BLaER1 (cell line): ENCODE data around the gene LUC7L.
A peak's percentile ranks its signal among the peaks of the same experiment; 100 is the strongest.

Source experiments
- H3K27ac ChIP-seq: shearing (Covaris generic); formaldehyde crosslinking; 2 replicates; pipeline ENCODE4 v1.8.1; 2022
- H3K27me3 ChIP-seq: shearing (Covaris generic); formaldehyde crosslinking; 2 replicates; pipeline ENCODE4 v1.8.1; 2022
- H3K36me3 ChIP-seq: shearing (Covaris generic); formaldehyde crosslinking; 2 replicates; pipeline ENCODE4 v1.8.1; 2022
- H3K4me1 ChIP-seq: shearing (Covaris generic); formaldehyde crosslinking; 2 replicates; pipeline ENCODE4 v1.8.1; 2022
- H3K4me2 ChIP-seq: shearing (Covaris generic); formaldehyde crosslinking; 2 replicates; pipeline ENCODE4 v1.8.1; 2022
- H3K4me3 ChIP-seq: shearing (Covaris generic); formaldehyde crosslinking; 2 replicates; pipeline ENCODE4 v1.8.1; 2022
- H3K9ac ChIP-seq: shearing (Covaris generic); formaldehyde crosslinking; 2 replicates; pipeline ENCODE4 v1.8.1; 2022
- H3K9me3 ChIP-seq: shearing (Covaris generic); formaldehyde crosslinking; 2 replicates; pipeline ENCODE4 v1.8.1; 2022
- H4K20me1 ChIP-seq: shearing (Covaris generic); formaldehyde crosslinking; 2 replicates; pipeline ENCODE4 v1.8.1; 2022
- Cebpa-rat ChIP-seq: shearing (Covaris generic); IDR thresholded peaks from 2 replicates; pipeline ENCODE4 v1.8.1; 2022

LUC7L gene, protein sequence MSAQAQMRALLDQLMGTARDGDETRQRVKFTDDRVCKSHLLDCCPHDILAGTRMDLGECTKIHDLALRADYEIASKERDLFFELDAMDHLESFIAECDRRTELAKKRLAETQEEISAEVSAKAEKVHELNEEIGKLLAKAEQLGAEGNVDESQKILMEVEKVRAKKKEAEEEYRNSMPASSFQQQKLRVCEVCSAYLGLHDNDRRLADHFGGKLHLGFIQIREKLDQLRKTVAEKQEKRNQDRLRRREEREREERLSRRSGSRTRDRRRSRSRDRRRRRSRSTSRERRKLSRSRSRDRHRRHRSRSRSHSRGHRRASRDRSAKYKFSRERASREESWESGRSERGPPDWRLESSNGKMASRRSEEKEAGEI

GRCh38 chr16:228852-229730 lies at the start of gene LUC7L:
LUC7L (minus strand) TSS chr16:229449; CDS start chr16:229339, 110 bp downstream.
- Histone ChIP-seq H4K20me1 (peaks cover 49% of the 10 kb centered on the region), H3K9me3 (no peaks in the 10 kb centered on the region), H3K4me1 (peaks cover 29% of the 10 kb centered on the region), H3K27me3 (no peaks in the 10 kb centered on the region), H3K36me3 (peaks cover 39% of the 10 kb centered on the region), H3K9ac (peak within 1 kb of the TSS; percentile 94), H3K4me3 (peak within 1 kb of the TSS; percentile 82), H3K4me2 (peak within 1 kb of the TSS; percentile 91), H3K27ac (peak within 1 kb of the TSS; percentile 95)
- TF ChIP-seq Cebpa-rat = no peak

- no peak for TF ChIP-seq Cebpa-rat
- H3K36me3 ChIP-seq = no peaks in the 10 kb centered on the region
- H3K9me3 ChIP-seq = no peaks in the 10 kb centered on the region
- peaks cover 87% of the 10 kb centered on the region for H3K27me3 ChIP-seq
- peak overlapping the region; percentile 41 for H3K4me2 ChIP-seq
- no peak overlapping the region for H3K27ac ChIP-seq
- H3K4me3 ChIP-seq = no peak overlapping the region
- H4K20me1 ChIP-seq = peaks cover 8% of the 10 kb centered on the region; the same call in 1 of the 2 replicates
- peaks cover 27% of the 10 kb centered on the region for H3K4me1 ChIP-seq
- no peak overlapping the region for H3K9ac ChIP-seq
These were observed 49.7 kb upstream of the LUC7L start for GRCh38 chr16:278863-279366.

- no peak overlapping the region for H3K4me2 ChIP-seq
- H3K4me1 ChIP-seq = peaks cover 16% of the 10 kb centered on the region
- H3K4me3 ChIP-seq = no peak overlapping the region
- peaks cover 74% of the 10 kb centered on the region for H3K27me3 ChIP-seq
- no peaks in the 10 kb centered on the region for H3K9me3 ChIP-seq
- no peak overlapping the region for H3K9ac ChIP-seq
- H3K36me3 ChIP-seq = no peaks in the 10 kb centered on the region
- H4K20me1 ChIP-seq = peaks cover 8% of the 10 kb centered on the region; the same call in 1 of the 2 replicates
- no peak for TF ChIP-seq Cebpa-rat
- H3K27ac ChIP-seq = no peak overlapping the region
These were observed 47.3 kb upstream of the LUC7L start for GRCh38 chr16:276426-277077.

DNA sequence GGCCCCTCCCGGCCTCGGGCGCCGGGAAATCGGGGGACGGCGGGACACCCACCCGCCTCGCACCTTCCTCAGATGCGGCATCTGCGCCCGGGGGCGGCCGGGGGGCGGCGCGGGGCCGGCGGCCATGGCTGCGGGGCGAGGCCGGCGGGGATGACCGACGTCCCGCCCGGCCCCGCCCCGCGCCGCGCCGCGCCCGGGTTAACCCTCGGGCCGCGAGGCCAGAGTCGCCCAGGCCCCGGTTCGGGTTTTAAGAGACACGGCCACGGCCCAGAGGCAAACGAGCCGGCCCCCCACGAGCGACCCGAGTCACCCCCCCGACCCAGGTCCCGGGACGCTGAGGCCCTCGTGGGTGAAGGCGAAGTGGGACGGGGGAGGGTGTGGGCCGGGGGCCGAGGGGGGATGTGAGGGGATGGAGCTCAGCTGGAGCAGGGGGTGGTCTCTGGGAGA lies 46.6 kb upstream of the LUC7L start, which contains the start of gene RGS11:
TSS of gene RGS11 (minus strand) at position 159 of the 447 bp plus-strand sequence. CDS start at position 126, 33 bp downstream.
- no peak within 1 kb of the TSS for H3K4me3 ChIP-seq
- no peak for TF ChIP-seq Cebpa-rat
- H3K9me3 ChIP-seq = no peaks in the 10 kb centered on the region
- H4K20me1 ChIP-seq = peaks cover 8% of the 10 kb centered on the region; the same call in 1 of the 2 replicates
- no peak within 1 kb of the TSS for H3K27ac ChIP-seq
- peak within 1 kb of the TSS; percentile 57 for H3K4me2 ChIP-seq
- H3K4me1 ChIP-seq = peaks cover 16% of the 10 kb centered on the region
- no peak within 1 kb of the TSS for H3K9ac ChIP-seq
- peaks cover 66% of the 10 kb centered on the region for H3K27me3 ChIP-seq
- no peaks in the 10 kb centered on the region for H3K36me3 ChIP-seq

DNA sequence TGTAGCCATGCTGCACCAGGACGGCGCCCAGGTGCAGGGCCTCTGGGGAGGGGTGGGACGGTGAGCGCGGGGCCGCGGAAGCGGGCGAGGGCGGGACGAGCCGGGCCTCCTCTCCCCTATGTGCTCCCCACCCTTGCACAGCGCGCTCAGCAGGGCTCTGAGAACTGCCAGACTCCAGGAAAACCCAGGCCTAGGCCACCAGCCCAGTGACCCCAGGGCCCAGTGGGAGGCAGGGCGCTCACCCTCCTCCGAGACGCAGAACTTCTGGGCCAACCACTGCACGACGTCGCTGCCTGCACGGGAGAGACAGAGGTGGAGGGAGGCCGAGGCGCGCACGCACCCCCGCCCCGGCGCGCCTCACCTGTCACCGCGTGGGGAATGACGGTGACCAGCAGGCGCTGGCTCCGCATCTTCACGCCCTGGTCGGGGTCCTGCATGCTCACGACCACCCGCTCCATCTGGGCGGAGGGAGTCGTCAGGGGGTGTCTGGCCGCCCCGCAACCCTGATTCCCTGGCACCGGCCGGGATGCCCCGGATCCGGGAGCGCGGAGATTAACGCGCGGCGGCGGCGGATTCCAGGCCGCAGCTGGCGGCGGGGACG lies 45.9 kb upstream of the LUC7L start:
- Histone ChIP-seq H3K4me1 (peaks cover 16% of the 10 kb centered on the region), H3K27me3 (peaks cover 59% of the 10 kb centered on the region), H3K4me2 (peak overlapping the region; percentile 57), H3K9me3 (no peaks in the 10 kb centered on the region), H3K4me3 (no peak overlapping the region), H4K20me1 (peaks cover 8% of the 10 kb centered on the region; the same call in 1 of the 2 replicates), H3K27ac (no peak overlapping the region), H3K36me3 (no peaks in the 10 kb centered on the region), H3K9ac (no peak overlapping the region)
- no peak for TF ChIP-seq Cebpa-rat

DNA sequence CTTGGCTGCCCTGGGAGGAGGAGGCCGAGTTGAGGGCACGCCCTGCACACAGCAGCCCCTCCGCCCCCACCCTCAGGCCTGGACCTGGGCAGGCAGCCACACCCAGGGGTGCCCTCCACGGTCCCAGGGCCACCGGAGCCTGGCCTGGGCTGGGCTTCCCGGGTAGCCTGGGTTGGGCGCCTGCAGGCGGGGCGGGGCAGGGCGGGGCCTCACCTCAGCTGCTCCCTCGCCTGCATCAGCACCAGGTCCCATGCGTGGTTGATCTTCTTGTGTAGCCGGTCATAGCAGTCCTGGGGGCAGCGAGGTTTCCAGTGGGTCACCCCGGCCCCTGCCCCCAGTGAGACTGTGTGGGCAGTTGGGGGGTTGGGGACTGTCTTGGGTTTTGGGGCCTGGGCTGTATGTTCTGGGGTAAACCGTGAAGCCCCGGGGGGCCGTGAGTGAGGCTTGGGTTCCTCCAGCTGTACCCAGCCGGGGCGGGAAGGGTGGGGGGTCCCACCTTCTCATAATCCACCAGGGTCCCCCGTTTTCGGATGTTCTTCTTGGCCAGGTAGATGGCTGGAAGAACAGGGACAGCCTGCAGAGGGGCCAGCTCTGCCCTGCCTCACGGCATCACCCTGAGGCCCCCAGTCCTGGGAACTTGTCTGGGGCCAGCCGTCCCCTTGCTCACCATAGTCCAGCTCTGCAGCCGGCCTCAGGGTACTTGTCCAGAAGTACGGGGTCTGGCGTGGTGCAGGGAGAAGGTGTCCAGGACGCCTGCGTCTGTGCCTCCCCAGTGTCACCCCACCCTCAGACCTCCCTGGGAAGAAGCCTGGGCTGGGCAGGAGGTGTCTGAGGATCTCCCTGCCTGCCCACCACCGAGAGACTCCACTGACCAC lies 44.5 kb upstream of the LUC7L start:
- no peak for TF ChIP-seq Cebpa-rat
- no peaks in the 10 kb centered on the region for H3K36me3 ChIP-seq
- H4K20me1 ChIP-seq = peaks cover 14% of the 10 kb centered on the region; the same call in 1 of the 2 replicates
- no peak overlapping the region for H3K4me2 ChIP-seq
- H3K4me1 ChIP-seq = peaks cover 9% of the 10 kb centered on the region
- no peak overlapping the region for H3K9ac ChIP-seq
- no peak overlapping the region for H3K4me3 ChIP-seq
- H3K27ac ChIP-seq = no peak overlapping the region
- no peaks in the 10 kb centered on the region for H3K9me3 ChIP-seq
- peaks cover 47% of the 10 kb centered on the region for H3K27me3 ChIP-seq

DNA sequence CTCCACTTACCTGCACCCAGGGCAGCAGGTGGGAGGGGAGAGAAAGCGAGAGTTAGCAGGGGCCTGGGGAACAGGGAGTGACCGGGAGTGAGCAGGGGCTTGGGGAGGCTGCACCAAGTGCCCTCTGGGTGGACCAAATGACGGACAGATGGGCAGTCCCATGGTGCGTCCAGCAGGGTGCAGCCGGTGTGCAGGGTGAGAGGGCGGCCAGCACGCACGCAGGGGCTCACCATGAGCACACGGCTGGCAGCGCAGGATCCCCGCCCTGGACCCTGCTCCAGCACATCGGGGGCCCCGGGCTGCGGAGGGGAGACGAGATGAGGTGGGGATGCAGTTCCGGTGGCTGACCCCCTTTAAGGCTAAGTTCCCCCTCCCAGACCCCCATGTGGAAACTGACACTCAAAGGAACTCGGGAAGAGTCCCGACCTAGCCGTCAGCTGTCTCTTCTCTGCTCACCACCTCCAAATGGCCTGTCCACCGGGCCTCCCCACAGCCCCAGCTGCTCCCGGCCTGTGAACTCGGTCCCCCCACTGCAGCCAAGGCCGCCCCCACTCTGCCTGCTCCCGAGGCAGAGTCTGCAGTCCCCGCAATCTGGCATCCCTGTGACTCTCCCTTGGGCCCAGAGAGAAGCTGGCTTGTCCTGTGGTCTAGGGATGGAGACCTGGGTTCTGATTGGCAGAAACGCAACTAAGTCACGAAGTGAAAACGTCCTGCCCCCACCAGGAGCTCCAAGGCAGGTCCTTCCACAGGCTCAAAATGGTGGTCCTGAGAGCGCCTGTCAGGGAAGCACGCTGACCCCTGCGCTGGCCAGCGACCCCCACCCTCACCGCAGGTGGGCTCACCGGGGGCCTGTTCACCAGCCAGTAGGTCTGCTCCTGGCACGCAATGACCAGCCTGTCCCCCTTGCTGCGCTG lies 43.6 kb upstream of the LUC7L start:
- TF ChIP-seq Cebpa-rat = no peak
- H3K4me3 ChIP-seq = no peak overlapping the region
- no peak overlapping the region for H3K4me2 ChIP-seq
- H3K4me1 ChIP-seq = peaks cover 7% of the 10 kb centered on the region
- peaks cover 44% of the 10 kb centered on the region for H3K27me3 ChIP-seq
- H4K20me1 ChIP-seq = peaks cover 14% of the 10 kb centered on the region; the same call in 1 of the 2 replicates
- H3K9ac ChIP-seq = no peak overlapping the region
- H3K36me3 ChIP-seq = no peaks in the 10 kb centered on the region
- no peak overlapping the region for H3K27ac ChIP-seq
- H3K9me3 ChIP-seq = no peaks in the 10 kb centered on the region
